Thyroid gland (tissue), 4 donors: ENCODE measurements around the gene MGAT5B. TPM values are rescaled to one million over a fixed set of nuclear protein-coding genes. Genes with fewer than 3 reads are reported as not detected.

Source experiments
- DNase-seq, 2 donors: peaks; one replicate each; pipeline ENCODE4 v3.0.0-alpha.2; 2019
- H3K27ac ChIP-seq, 3 donors: fragments of 200-600 bp; sonication (generic); 1 replicate in 2 of 3; 2 replicates in 1 of 3; pipeline ENCODE4 v1.5.1; 2016 to 2019; ENCODE audit warnings: mild to moderate bottlenecking in 1 of 3, moderate library complexity in 1 of 3
- H3K27me3 ChIP-seq: fragments of 200-600 bp; sonication (generic); one replicate; pipeline ENCODE4 v1.5.1; 2019
- H3K36me3 ChIP-seq, 2 donors: fragments of 200-600 bp; sonication (generic); one replicate each; pipeline ENCODE4 v1.5.1; 2016 to 2019
- H3K4me1 ChIP-seq, 2 donors: fragments of 200-600 bp; sonication (generic); one replicate each; pipeline ENCODE4 v1.5.1; 2017 to 2019
- H3K4me3 ChIP-seq, 3 donors: fragments of 200-600 bp; sonication (generic); replicated peaks in 1 of 3; 1 replicate in 2 of 3; 2 replicates in 1 of 3; pipeline ENCODE4 v1.5.1; 2016; ENCODE audit warnings: mild to moderate bottlenecking in 1 of 3
- H3K9me3 ChIP-seq: fragments of 200-600 bp; sonication (generic); one replicate; pipeline ENCODE4 v1.5.1; 2017
- CTCF ChIP-seq, 6 experiments: fragments of 200-600 bp in 3 of 6; fragments of 450-650 bp in 3 of 6; sonication (generic) in 3 of 6; IDR thresholded peaks; one replicate each; pipeline ENCODE4 v1.5.1; 2016 to 2019; ENCODE audit warnings: antibody characterized with exemption in 6 of 6, mild to moderate bottlenecking in 2 of 6, inconsistent platforms in 1 of 6, moderate library complexity in 1 of 6
- POLR2A ChIP-seq, 2 donors: fragments of 450-650 bp; IDR thresholded peaks; one replicate each; pipeline ENCODE4 v1.6.1; 2017; ENCODE audit warnings: antibody characterized with exemption in 2 of 2, mild to moderate bottlenecking in 2 of 2, moderate library complexity in 1 of 2
- WGBS, 2 donors: methylation state at CpG; one replicate each; pipeline ENCODE4 v1.1.5; 2017; 5-methylcytosine and 5-hydroxymethylcytosine counted together
- intact Hi-C: fragments of 100-400 bp; cut with DNase I; formaldehyde crosslinking; loops from one replicate; pipeline ENCODE4 v1.15.1; 2023
- total RNA-seq, 4 donors: library from RNA; depleted of rRNA; stranded (reverse); fragments of >200 nt; gene quantifications; one replicate each; pipeline ENCODE4 v1.2.3, GENCODE V29; 2016

Gene MGAT5B
- total RNA-seq, 4 donors from 2014 or later = 0.22 to 7.4 (median 0.73) TPM; not detected in 1

- no peaks in the 10 kb centered on the region for H3K9me3 ChIP-seq
- H3K27me3 ChIP-seq = no peaks in the 10 kb centered on the region
- no peaks in the 10 kb centered on the region for H3K4me1 ChIP-seq
- no peak for TF ChIP-seq CTCF (IDR thresholded peaks at IDR 0.05)
- no peak for TF ChIP-seq POLR2A (IDR thresholded peaks at IDR 0.05)
- no peak overlapping the region for H3K27ac ChIP-seq
- no peak for DNase-seq
- H3K36me3 ChIP-seq = no peaks in the 10 kb centered on the region
- no peak overlapping the region for H3K4me3 ChIP-seq
- whole genome bisulfite sequencing, 2 donors = 84 to 95% methylated on average over 1 of the region's 1 CpG
- intact Hi-C loops = no loop called here
Measured at GRCh38 chr17:76962858-76963257, 94.7 kb downstream of the MGAT5B start.

GRCh38 chr17:76966016-76966415 is 97.8 kb downstream of the MGAT5B start:
- no peaks in the 10 kb centered on the region for H3K27me3 ChIP-seq
- 85 to 90% methylated on average over 4 of the region's 4 CpGs for WGBS, 2 donors

GRCh38 chr17:76966486-76967181 is 98.4 kb downstream of the MGAT5B start:
- TF ChIP-seq CTCF (IDR thresholded peaks at IDR 0.05) (no peak), POLR2A (IDR thresholded peaks at IDR 0.05) (no peak)
- no peak for DNase-seq

More at GRCh38 chr17:76966016-76966415, 97.8 kb downstream of the MGAT5B start:
- DNase-seq = no peak
- Histone ChIP-seq H3K27ac (no peak overlapping the region), H3K9me3 (no peaks in the 10 kb centered on the region), H3K4me1 (peaks cover 12% of the 10 kb centered on the region in 2 donors), H3K4me3 (no peak overlapping the region), H3K36me3 (no peaks in the 10 kb centered on the region)
- no peak for TF ChIP-seq POLR2A (IDR thresholded peaks at IDR 0.05)
- TF ChIP-seq CTCF (IDR thresholded peaks at IDR 0.05) = no peak
- intact Hi-C loops = no loop called here

GRCh38 chr17:76967762-76968161 is 99.6 kb downstream of the MGAT5B start:
- 98% methylated on average over 4 of the region's 4 CpGs for whole genome bisulfite sequencing, 2 donors
- TF ChIP-seq CTCF (IDR thresholded peaks at IDR 0.05) = no peak
- no peak for TF ChIP-seq POLR2A (IDR thresholded peaks at IDR 0.05)
- Histone ChIP-seq H3K27ac (no peak overlapping the region), H3K4me1 (peaks cover 12% of the 10 kb centered on the region in 2 donors), H3K9me3 (no peaks in the 10 kb centered on the region), H3K27me3 (no peaks in the 10 kb centered on the region), H3K4me3 (no peak overlapping the region), H3K36me3 (no peaks in the 10 kb centered on the region)
- intact Hi-C loops = no loop called here
- DNase-seq = no peak

More at GRCh38 chr17:76966486-76967181, 98.4 kb downstream of the MGAT5B start:
- no peaks in the 10 kb centered on the region for H3K27me3 ChIP-seq
- no peak overlapping the region for H3K27ac ChIP-seq
- H3K9me3 ChIP-seq = no peaks in the 10 kb centered on the region
- H3K4me3 ChIP-seq = no peak overlapping the region
- intact Hi-C loops = no loop called here
- H3K36me3 ChIP-seq = no peaks in the 10 kb centered on the region
- WGBS, 2 donors = 78 to 83% methylated on average over 9 of the region's 9 CpGs
- peaks cover 12% of the 10 kb centered on the region in 2 donors for H3K4me1 ChIP-seq
